HG02763 (cell line): ENCODE results near the gene MAP3K20.
"Not testable (repeated sequence)": the region's sequence is repeated elsewhere in the genome, so short reads cannot be mapped to it uniquely, and the experiment has no call there.

Experiments
- ATAC-seq: cut with Tn5 transposase; IDR thresholded peaks from one replicate; pipeline ENCODE4 v1.9.1; 2021; ENCODE audit warnings: mild to moderate bottlenecking, moderate library complexity; ENCODE audit not compliant: unreplicated experiment

The MAP3K20 gene

GRCh38 chr2:173086518-173087213 lies 11.0 kb downstream of the MAP3K20 start:
- no peak for ATAC-seq

GRCh38 chr2:173087214-173087581 lies 11.6 kb downstream of the MAP3K20 start:
- no peak for ATAC-seq

GRCh38 chr2:173087793-173088496 lies 12.3 kb downstream of the MAP3K20 start:
- ATAC-seq: no peak

GRCh38 chr2:173090276-173090877 lies 14.7 kb downstream of the MAP3K20 start:
- ATAC-seq: no peak

- no peak for ATAC-seq
Observed at GRCh38 chr2:173090973-173091660, 15.5 kb downstream of the MAP3K20 start.

GRCh38 chr2:173091910-173092309 lies 16.3 kb downstream of the MAP3K20 start:
- ATAC-seq: no peak

GRCh38 chr2:173092844-173093402 lies 17.3 kb downstream of the MAP3K20 start:
- no peak for ATAC-seq

- ATAC-seq: not testable (repeated sequence)
Observed at GRCh38 chr2:173093617-173094016, 18.0 kb downstream of the MAP3K20 start.

GRCh38 chr2:173094731-173095130 lies 19.1 kb downstream of the MAP3K20 start:
- no peak for ATAC-seq

- no peak for ATAC-seq
Observed at GRCh38 chr2:173095356-173095755, 19.7 kb downstream of the MAP3K20 start.

- ATAC-seq: no peak
Observed at GRCh38 chr2:173099271-173099670, 23.6 kb downstream of the MAP3K20 start.

- no peak for ATAC-seq
Observed at GRCh38 chr2:173099804-173100203, 24.2 kb downstream of the MAP3K20 start.

- no peak for ATAC-seq
Observed at GRCh38 chr2:173101687-173102086, 26.0 kb downstream of the MAP3K20 start.

GRCh38 chr2:173104156-173104555 lies 28.5 kb downstream of the MAP3K20 start:
- no peak for ATAC-seq

GRCh38 chr2:173106959-173107628 lies 31.4 kb downstream of the MAP3K20 start:
- ATAC-seq: no peak

- no peak for ATAC-seq
Observed at GRCh38 chr2:173107629-173108022, 32.0 kb downstream of the MAP3K20 start.

- ATAC-seq: no peak
Observed at GRCh38 chr2:173109253-173110188, 33.9 kb downstream of the MAP3K20 start.

GRCh38 chr2:173117678-173118077 lies 42.0 kb downstream of the MAP3K20 start:
- no peak for ATAC-seq

GRCh38 chr2:173118395-173118794 lies 42.7 kb downstream of the MAP3K20 start:
- no peak for ATAC-seq
